Sigmoid colon (tissue), 7 donors: ENCODE results near the gene CNTROB. TPM values are rescaled to one million over a fixed set of nuclear protein-coding genes. Genes with fewer than 3 reads are reported as not detected.

Experiments
- DNase-seq: peaks from one replicate; pipeline ENCODE4 v3.0.0-alpha.2; 2019
- H3K27ac ChIP-seq, 4 donors: fragments of 200-600 bp; sonication (generic); one replicate each; pipeline ENCODE4 v1.5.1; 2016 to 2019; ENCODE audit warnings: mild to moderate bottlenecking in 1 of 4
- H3K27me3 ChIP-seq, 3 donors: fragments of 200-600 bp; sonication (generic); one replicate each; pipeline ENCODE4 v1.5.1; 2019; ENCODE audit warnings: mild to moderate bottlenecking in 1 of 3
- H3K36me3 ChIP-seq, 4 donors: fragments of 200-600 bp; sonication (generic); one replicate each; pipeline ENCODE4 v1.5.1; 2016 to 2019
- H3K4me1 ChIP-seq, 4 donors: fragments of 200-600 bp; sonication (generic); one replicate each; pipeline ENCODE4 v1.5.1; 2017 to 2019
- H3K4me3 ChIP-seq, 4 donors: fragments of 200-600 bp; sonication (generic); one replicate each; pipeline ENCODE4 v1.5.1; 2017 to 2019; ENCODE audit warnings: mild to moderate bottlenecking in 2 of 4, moderate library complexity in 1 of 4
- H3K9me3 ChIP-seq, 4 donors: fragments of 200-600 bp in 3 of 4; sonication (generic) in 3 of 4; one replicate each; pipeline versions ENCODE4 v1.5.1 to v1.6.1; 2013 to 2019
- CTCF ChIP-seq, 4 experiments: fragments of 450-650 bp in 3 of 4; fragments of 200-600 bp in 1 of 4; IDR thresholded peaks; one replicate each; pipeline ENCODE4 v1.5.1; 2016 to 2019; ENCODE audit warnings: antibody characterized with exemption in 4 of 4, mild to moderate bottlenecking in 3 of 4, moderate library complexity in 2 of 4
- EP300 ChIP-seq, 4 donors: sonication (generic); formaldehyde crosslinking; IDR thresholded peaks; one replicate each; pipeline ENCODE4 v1.6.1; 2017; ENCODE audit warnings: antibody characterized with exemption in 4 of 4
- POLR2A ChIP-seq, 2 donors: fragments of 450-650 bp; IDR thresholded peaks; one replicate each; pipeline ENCODE4 v1.6.1; 2016; ENCODE audit warnings: antibody characterized with exemption in 2 of 2, mild to moderate bottlenecking in 2 of 2, moderate library complexity in 2 of 2
- POLR2AphosphoS5 ChIP-seq, 4 donors: sonication (generic); formaldehyde crosslinking; IDR thresholded peaks; one replicate each; pipeline ENCODE4 v1.6.1; 2017; ENCODE audit warnings: antibody characterized with exemption in 4 of 4
- WGBS, 2 donors: extraction: QIAGEN DNeasy Blood & Tissue Kit; methylation state at CpG; one replicate each; pipeline ENCODE4 v1.1.7; 2013; 5-methylcytosine and 5-hydroxymethylcytosine counted together
- intact Hi-C: fragments of 100-400 bp; cut with DNase I; formaldehyde crosslinking; loops from one replicate; pipeline ENCODE4 v1.15.1; 2023
- polyA plus RNA-seq, 3 donors: library from polyadenylated mRNA; stranded (reverse); fragments of 200-250 nt; gene quantifications; one replicate each; pipeline ENCODE4 v1.2.3, GENCODE V29; 2013
- total RNA-seq, 4 donors: library from RNA; depleted of rRNA; stranded (reverse); fragments of >200 nt; gene quantifications; one replicate each; pipeline ENCODE4 v1.1.0, GENCODE V29; 2016
- donor health status: healthy with polysubstance abuse.
- donor health status: Bipolar disorder and iron deficiency.
- donor health status: healthy.

CNTROB gene
- 10 to 100 TPM; 11.8 to 40.4 (median 30.0) TPM for total RNA-seq
- 10 to 100 TPM; 16.6 to 33.3 (median 16.8) TPM for polyA plus RNA-seq

- Histone ChIP-seq H3K27ac (peak within 1 kb of the TSS; percentile 83 to 87 (median 84)), H3K27me3 (peaks cover 0 to 20% (median 9%) of the 10 kb centered on the region in 3 donors), H3K4me3 (peak within 1 kb of the TSS; percentile 67 to 74 (median 72)), H3K36me3 (peaks cover 0 to 22% (median 0%) of the 10 kb centered on the region in 4 donors), H3K9me3 (no peaks in the 10 kb centered on the region), H3K4me1 (peaks cover 0 to 61% (median 42%) of the 10 kb centered on the region in 4 donors)
- peak; percentile 100 for DNase-seq
- TF ChIP-seq EP300 (IDR thresholded peaks at IDR 0.05) = no peak
- TF ChIP-seq CTCF (IDR thresholded peaks at IDR 0.05) = no peak
- peak; percentile 94 to 96 (median 94) for TF ChIP-seq POLR2AphosphoS5 (IDR thresholded peaks at IDR 0.05)
- TF ChIP-seq POLR2A (IDR thresholded peaks at IDR 0.05) = peak; percentile 76 to 79
- intact Hi-C loops = loop anchor here (2.0 to 5.0 kb wide), 3 partner anchors 15 to 75 kb away; partner anchors contain the start of genes CHD3, CYB5D1, NAA38 and RNF227
- WGBS, 2 donors = 0% methylated on average over 55 of the region's 55 CpGs
Observed at GRCh38 chr17:7931709-7932482, at the start of gene CNTROB, which contains the start of gene TRAPPC1. Gene CNTROB, plus strand, starts transcription at chr17:7932206. Its CDS starts 874 bp downstream, at chr17:7933080. Gene TRAPPC1, minus strand, starts transcription at chr17:7931946. Its CDS starts 117 bp downstream, at chr17:7931829.

- no peaks in the 10 kb centered on the region for H3K27me3 ChIP-seq
- H3K27ac ChIP-seq = peak overlapping the region in 3 of 4 donors; percentile 93 to 98 (median 96)
- intact Hi-C loops = no loop called here
- no peaks in the 10 kb centered on the region for H3K9me3 ChIP-seq
- 83 to 90% methylated on average over 3 of the region's 3 CpGs for WGBS, 2 donors
- peaks cover 0 to 50% (median 47%) of the 10 kb centered on the region in 4 donors for H3K4me1 ChIP-seq
- H3K4me3 ChIP-seq = no peak overlapping the region
- no peak for DNase-seq
- peaks cover 0 to 11% (median 0%) of the 10 kb centered on the region in 4 donors for H3K36me3 ChIP-seq
- TF ChIP-seq EP300 (IDR thresholded peaks at IDR 0.05) (no peak), POLR2AphosphoS5 (IDR thresholded peaks at IDR 0.05) (peak in 1 of 4 donors; percentile 28), CTCF (IDR thresholded peaks at IDR 0.05) (no peak)
Observed at GRCh38 chr17:7882629-7883028, 49.4 kb upstream of the CNTROB start.

GRCh38 chr17:7883781-7884386, 48.1 kb upstream of the CNTROB start:
- intact Hi-C loops = no loop called here
- Histone ChIP-seq H3K27me3 (no peaks in the 10 kb centered on the region), H3K27ac (peak overlapping the region; percentile 93 to 98 (median 95)), H3K36me3 (peaks cover 0 to 11% (median 0%) of the 10 kb centered on the region in 4 donors), H3K9me3 (no peaks in the 10 kb centered on the region), H3K4me1 (peaks cover 0 to 62% (median 59%) of the 10 kb centered on the region in 4 donors), H3K4me3 (peak overlapping the region; percentile 52 to 94 (median 89))
- no peak for TF ChIP-seq POLR2AphosphoS5 (IDR thresholded peaks at IDR 0.05)
- no peak for DNase-seq
- 1 to 4% methylated on average over 3 of the region's 3 CpGs for WGBS, 2 donors

GRCh38 chr17:7884581-7885366, 47.2 kb upstream of the CNTROB start:
- intact Hi-C loops = no loop called here
- H3K4me1 ChIP-seq = peaks cover 0 to 71% (median 68%) of the 10 kb centered on the region in 4 donors
- TF ChIP-seq POLR2A (IDR thresholded peaks at IDR 0.05) (no peak), EP300 (IDR thresholded peaks at IDR 0.05) (no peak), POLR2AphosphoS5 (IDR thresholded peaks at IDR 0.05) (no peak), CTCF (IDR thresholded peaks at IDR 0.05) (no peak)

More at GRCh38 chr17:7884581-7885366, 47.2 kb upstream of the CNTROB start:
- H3K9me3 ChIP-seq = no peaks in the 10 kb centered on the region
- DNase-seq = no peak
- no peaks in the 10 kb centered on the region for H3K27me3 ChIP-seq
- peaks cover 0 to 11% (median 0%) of the 10 kb centered on the region in 4 donors for H3K36me3 ChIP-seq
- 2 to 3% methylated on average over 91 to 95 of the region's 100 CpGs for WGBS, 2 donors
- H3K4me3 ChIP-seq = peak overlapping the region; percentile 68 to 94 (median 89)
- peak overlapping the region; percentile 93 to 98 (median 95) for H3K27ac ChIP-seq
